Loucy (cell line): Measurements from ENCODE around the gene SOX8.

Experiments used
- H2AFZ ChIP-seq: fragments of 200-600 bp; sonication (generic); 2 replicates; pipeline ENCODE4 v1.6.0; 2016; ENCODE audit warnings: antibody characterized with exemption, mild to moderate bottlenecking, low read length, moderate library complexity
- H3F3A ChIP-seq: fragments of 200-600 bp; 2 replicates; pipeline ENCODE4 v1.6.0; 2016; ENCODE audit warnings: antibody characterized with exemption, low read depth, mild to moderate bottlenecking
- H3K27me3 ChIP-seq: fragments of 200-600 bp; sonication (generic); 2 replicates; pipeline ENCODE4 v1.6.1; 2014; ENCODE audit warnings: low read length, mild to moderate bottlenecking; ENCODE audit not compliant: insufficient read depth, poor library complexity, severe bottlenecking
- H3K36me3 ChIP-seq: fragments of 200-600 bp; sonication (generic); 2 replicates; pipeline ENCODE4 v1.6.1; 2016; ENCODE audit warnings: low read length; ENCODE audit not compliant: insufficient read depth
- H3K4me1 ChIP-seq: fragments of 200-600 bp; sonication (generic); 2 replicates; pipeline ENCODE4 v1.5.1; 2014; ENCODE audit warnings: low read length, mild to moderate bottlenecking; ENCODE audit not compliant: insufficient read depth, poor library complexity, severe bottlenecking
- H3K4me2 ChIP-seq: fragments of 200-600 bp; sonication (generic); 2 replicates; pipeline ENCODE4 v1.6.0; 2014; ENCODE audit warnings: antibody characterized with exemption, low read length, low read depth, mild to moderate bottlenecking; ENCODE audit not compliant: poor library complexity, severe bottlenecking
- H3K4me3 ChIP-seq: fragments of 200-600 bp; sonication (generic); 2 replicates; pipeline ENCODE4 v1.5.1; 2014; ENCODE audit warnings: low read length, mild to moderate bottlenecking, mixed read lengths; ENCODE audit not compliant: poor library complexity, severe bottlenecking
- H3K79me2 ChIP-seq: fragments of 200-600 bp; sonication (generic); 2 replicates; pipeline ENCODE4 v1.6.1; 2014; ENCODE audit warnings: low read length; ENCODE audit not compliant: insufficient read depth
- H3K9ac ChIP-seq: fragments of 200-600 bp; sonication (generic); 2 replicates; pipeline ENCODE4 v1.6.0; 2014; ENCODE audit warnings: mild to moderate bottlenecking, low read depth, low read length, moderate library complexity; ENCODE audit not compliant: poor library complexity, severe bottlenecking
- H3K9me2 ChIP-seq: fragments of 200-600 bp; sonication (generic); replicated peaks from 2 replicates; pipeline ENCODE4 v1.6.1; 2016; ENCODE audit warnings: low read depth, low read length, mixed read lengths
- H3K9me3 ChIP-seq: fragments of 200-600 bp; sonication (generic); 2 replicates; pipeline ENCODE4 v1.6.1; 2014; ENCODE audit warnings: mild to moderate bottlenecking, antibody characterized with exemption, low read length, low read depth; ENCODE audit not compliant: insufficient read depth
- H4K20me1 ChIP-seq: fragments of 200-600 bp; sonication (generic); 2 replicates; pipeline ENCODE4 v1.6.0; 2014; ENCODE audit warnings: antibody characterized with exemption, low read length, mild to moderate bottlenecking; ENCODE audit not compliant: insufficient read depth, poor library complexity, severe bottlenecking
- CTCF ChIP-seq: fragments of 200-600 bp; sonication (generic); conservative IDR thresholded peaks from 2 replicates; pipeline ENCODE4 v1.5.1; 2014; ENCODE audit warnings: mild to moderate bottlenecking, antibody characterized with exemption, low read length
- EZH2phosphoT487 ChIP-seq: fragments of 200-600 bp; IDR thresholded peaks from 2 replicates; pipeline ENCODE4 v1.6.1; 2018; ENCODE audit warnings: antibody characterized with exemption, mild to moderate bottlenecking, moderate library complexity, borderline replicate concordance

The SOX8 gene

DNA sequence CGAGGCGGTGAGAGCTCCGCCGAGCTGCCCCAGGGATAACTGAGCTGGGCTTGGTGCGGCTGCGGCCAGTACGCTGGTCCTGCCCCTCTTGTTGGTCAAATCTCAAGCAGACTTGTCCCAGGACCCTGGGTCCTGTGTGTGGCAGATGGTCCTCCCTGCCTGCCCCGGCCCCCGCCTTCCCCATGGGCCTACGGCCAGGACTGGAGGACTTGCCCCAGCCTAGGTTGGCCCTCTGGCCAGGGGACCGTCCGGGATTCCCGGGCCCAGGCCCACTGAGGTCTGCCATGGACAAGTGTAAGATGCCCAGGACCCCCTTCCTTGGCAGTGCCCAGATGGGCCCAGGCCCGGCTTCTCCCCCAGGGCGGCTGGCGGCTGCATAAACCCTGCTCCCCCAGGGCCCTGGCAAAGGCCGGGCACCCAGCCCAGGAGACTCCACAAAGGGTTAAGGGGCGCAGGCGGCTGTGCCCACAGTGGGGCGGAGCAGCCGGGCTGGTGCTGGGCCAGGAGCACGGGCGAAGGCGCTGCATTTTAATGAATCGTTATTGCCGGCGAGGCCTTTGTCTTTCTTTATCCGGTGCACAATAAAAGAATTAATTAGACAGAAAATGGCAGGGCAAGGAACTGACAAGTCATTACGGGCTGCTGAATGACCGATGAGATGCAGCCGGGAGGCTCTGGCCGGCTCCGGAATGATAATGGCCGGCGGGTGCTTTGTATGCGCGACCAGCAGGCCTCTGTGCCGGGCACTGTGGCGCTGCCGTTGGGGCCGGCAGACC is 9.1 kb downstream of the SOX8 start:
- H3K9me2 ChIP-seq = no peaks in the 10 kb centered on the region
- no peak overlapping the region for H3K4me3 ChIP-seq
- TF ChIP-seq CTCF (no peak), EZH2phosphoT487 (no peak)
- no peaks in the 10 kb centered on the region for H3K36me3 ChIP-seq
- no peaks in the 10 kb centered on the region for H4K20me1 ChIP-seq
- no peak overlapping the region for H3K4me2 ChIP-seq
- H3K79me2 ChIP-seq = no peaks in the 10 kb centered on the region
- no peaks in the 10 kb centered on the region for H3K4me1 ChIP-seq
- H3F3A ChIP-seq = no peaks in the 10 kb centered on the region
- no peaks in the 10 kb centered on the region for H3K9me3 ChIP-seq
- no peak overlapping the region for H2AFZ ChIP-seq
- H3K27me3 ChIP-seq = no peaks in the 10 kb centered on the region
- no peak overlapping the region for H3K9ac ChIP-seq

GRCh38 chr16:991345-991744 is 9.8 kb downstream of the SOX8 start:
- no peaks in the 10 kb centered on the region for H3K36me3 ChIP-seq
- H3K9me2 ChIP-seq = no peaks in the 10 kb centered on the region
- no peaks in the 10 kb centered on the region for H3F3A ChIP-seq
- TF ChIP-seq EZH2phosphoT487 = no peak
- no peak for TF ChIP-seq CTCF
- no peak overlapping the region for H3K4me3 ChIP-seq
- H3K27me3 ChIP-seq = no peaks in the 10 kb centered on the region
- H3K4me2 ChIP-seq = no peak overlapping the region
- H3K4me1 ChIP-seq = no peaks in the 10 kb centered on the region
- no peak overlapping the region for H2AFZ ChIP-seq
- H4K20me1 ChIP-seq = no peaks in the 10 kb centered on the region
- no peaks in the 10 kb centered on the region for H3K9me3 ChIP-seq
- H3K9ac ChIP-seq = no peak overlapping the region
- no peaks in the 10 kb centered on the region for H3K79me2 ChIP-seq

DNA sequence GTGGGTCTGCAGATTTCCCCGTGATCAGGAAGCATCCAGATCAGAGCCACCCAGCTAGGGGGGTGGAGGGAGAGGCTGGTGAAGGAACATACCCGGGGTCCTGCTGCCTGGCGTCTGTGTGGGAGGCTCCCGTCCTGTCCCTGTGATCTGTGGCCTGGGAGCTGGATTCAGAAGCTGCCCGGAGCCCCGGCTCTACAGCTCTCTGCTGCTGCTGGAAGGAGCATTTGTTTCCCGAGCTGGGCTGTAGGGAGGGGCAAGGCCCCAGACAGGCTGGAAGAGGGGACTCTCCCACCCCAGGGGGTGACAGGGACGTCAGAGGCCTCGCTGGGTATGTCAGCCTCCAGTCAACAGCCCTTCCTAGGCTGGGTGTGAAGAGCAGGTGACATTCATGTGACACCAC is 10.2 kb downstream of the SOX8 start:
- TF ChIP-seq EZH2phosphoT487 = no peak
- no peak for TF ChIP-seq CTCF
- H3K36me3 ChIP-seq = no peaks in the 10 kb centered on the region
- no peak overlapping the region for H3K9ac ChIP-seq
- H3K9me3 ChIP-seq = no peaks in the 10 kb centered on the region
- H4K20me1 ChIP-seq = no peaks in the 10 kb centered on the region
- H3K4me1 ChIP-seq = no peaks in the 10 kb centered on the region
- no peaks in the 10 kb centered on the region for H3K9me2 ChIP-seq
- no peaks in the 10 kb centered on the region for H3F3A ChIP-seq
- H3K4me3 ChIP-seq = no peak overlapping the region
- no peak overlapping the region for H2AFZ ChIP-seq
- H3K79me2 ChIP-seq = no peaks in the 10 kb centered on the region
- H3K4me2 ChIP-seq = no peak overlapping the region
- H3K27me3 ChIP-seq = no peaks in the 10 kb centered on the region
